GM15510 (cell line): ENCODE data around the gene CASZ1.

ENCODE experiments used
- POLR2A ChIP-seq: IDR thresholded peaks from 3 replicates; pipeline ENCODE4 v1.6.1; 2011; ENCODE audit warnings: borderline replicate concordance; ENCODE audit not compliant: insufficient read length; ENCODE audit errors: extremely low read depth

CASZ1 gene

GRCh38 chr1:10615932-10616671 lies 180.3 kb downstream of the CASZ1 start:
- TF ChIP-seq POLR2A = no peak

- no peak for TF ChIP-seq POLR2A
Measured at GRCh38 chr1:10615332-10615731, 181.1 kb downstream of the CASZ1 start.

DNA sequence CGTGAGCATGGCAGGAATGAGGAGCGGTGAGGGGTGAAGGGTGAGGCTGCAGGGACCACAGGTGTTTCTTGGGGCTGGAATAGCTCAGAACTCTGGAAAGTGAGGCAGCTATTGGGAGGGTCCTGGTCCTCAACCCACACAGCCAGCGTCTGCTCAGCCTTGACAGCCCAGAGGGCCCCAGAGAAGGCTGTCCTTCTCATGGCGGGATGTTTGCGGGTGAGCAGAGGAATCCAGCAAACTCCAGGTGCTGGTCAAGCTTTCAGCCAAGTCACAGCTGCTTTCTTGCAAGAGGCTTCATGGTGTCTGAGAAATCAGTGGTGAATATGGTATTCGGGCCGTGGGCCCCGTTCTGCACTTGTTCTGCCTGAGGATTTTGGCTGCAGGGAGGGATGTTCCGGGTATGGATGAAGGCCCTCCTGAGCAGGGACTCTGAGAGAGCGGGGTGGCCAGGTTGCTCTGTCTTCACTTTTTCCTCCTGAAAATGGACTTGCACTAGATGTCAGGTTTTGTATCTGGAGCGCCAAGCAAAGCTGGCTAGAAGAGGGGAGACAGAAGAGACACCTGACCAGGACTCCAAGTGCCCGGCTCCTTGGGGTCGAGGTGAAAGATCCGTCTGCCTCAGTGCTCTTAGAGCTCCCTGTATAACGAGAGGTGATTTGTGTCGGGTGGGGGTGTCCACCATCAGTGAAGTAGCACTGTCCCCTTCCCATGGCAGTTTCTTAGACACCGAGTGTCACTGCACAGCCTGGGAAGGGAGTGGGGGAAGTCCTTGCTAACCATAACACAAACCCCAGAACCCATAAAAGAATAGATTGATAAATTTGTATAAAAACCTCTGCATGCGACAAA lies 181.8 kb downstream of the CASZ1 start:
- TF ChIP-seq POLR2A = no peak

DNA sequence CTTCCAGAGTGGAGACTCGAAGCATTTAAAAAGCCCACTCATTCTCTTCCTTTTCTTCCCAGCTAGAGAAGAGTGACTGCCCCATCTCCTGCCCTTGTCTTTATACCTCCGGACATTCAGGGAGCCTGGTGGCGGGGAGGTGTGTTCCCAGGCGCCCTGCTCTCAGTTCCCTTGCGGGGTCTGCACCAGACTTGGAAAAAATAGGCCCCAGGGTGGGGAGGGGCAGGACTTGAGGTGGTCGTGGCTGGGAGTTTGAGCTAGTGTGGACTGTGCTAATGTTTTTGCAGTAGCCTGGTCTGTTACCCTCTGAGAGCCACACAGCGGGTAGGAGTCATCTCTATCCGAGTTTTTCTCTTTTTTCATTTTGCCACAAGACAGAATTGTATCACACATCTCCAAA lies 182.6 kb downstream of the CASZ1 start:
- TF ChIP-seq POLR2A = no peak

DNA sequence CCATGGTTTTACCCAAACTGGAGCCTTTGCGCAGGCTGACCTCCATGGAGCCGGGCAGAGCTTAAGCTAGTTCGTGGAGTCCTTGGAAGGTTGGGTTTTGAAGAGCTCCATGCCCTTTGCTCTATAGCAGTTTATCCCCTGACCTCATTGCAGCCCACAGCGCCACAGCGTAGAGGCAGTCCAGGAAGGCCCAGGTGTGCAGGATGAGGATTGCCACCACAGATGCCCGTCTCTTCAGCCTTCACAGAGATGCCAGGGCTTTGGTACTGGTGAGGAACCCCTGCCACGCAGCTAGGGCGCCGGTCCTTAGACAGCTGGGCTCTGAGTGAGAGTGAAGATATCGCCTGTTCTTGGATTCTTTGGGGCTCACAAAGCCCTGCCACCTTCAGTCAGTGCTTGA lies 183.1 kb downstream of the CASZ1 start:
- no peak for TF ChIP-seq POLR2A

GRCh38 chr1:10612436-10613160 lies 183.8 kb downstream of the CASZ1 start:
- TF ChIP-seq POLR2A = no peak

DNA sequence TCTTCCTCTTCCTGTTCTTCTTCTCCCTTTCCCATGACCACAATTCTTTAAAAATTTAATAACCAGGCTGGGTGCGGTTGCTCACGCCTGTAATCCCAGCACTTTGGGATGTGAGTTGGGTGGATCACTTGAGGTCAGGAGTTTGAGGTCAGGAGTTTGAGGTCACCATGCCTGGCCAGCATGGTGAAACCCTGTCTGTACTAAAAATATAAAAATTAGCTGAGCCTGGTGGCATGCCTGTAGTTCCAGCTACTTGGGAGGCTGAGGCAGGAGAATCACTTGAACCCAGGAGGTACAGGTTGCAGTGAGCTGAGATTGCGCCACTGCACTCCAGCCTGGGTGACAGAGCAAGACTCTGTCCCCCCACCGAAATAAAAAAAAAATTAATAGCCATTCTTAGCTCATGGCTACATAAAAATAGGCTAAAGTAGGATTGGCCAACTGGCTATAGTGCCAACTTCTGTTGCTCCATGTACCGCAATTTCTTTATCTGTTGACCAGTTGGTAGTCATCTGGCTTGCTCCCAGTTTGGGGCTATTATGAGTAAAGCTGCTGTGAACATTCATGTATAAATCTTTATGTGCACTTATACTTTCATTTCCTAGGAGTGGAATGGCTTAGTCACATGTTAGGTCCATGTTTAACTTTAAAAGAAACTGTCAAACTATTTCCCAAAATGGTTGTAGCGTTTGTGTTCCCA lies 185.4 kb downstream of the CASZ1 start:
- TF ChIP-seq POLR2A = no peak

DNA sequence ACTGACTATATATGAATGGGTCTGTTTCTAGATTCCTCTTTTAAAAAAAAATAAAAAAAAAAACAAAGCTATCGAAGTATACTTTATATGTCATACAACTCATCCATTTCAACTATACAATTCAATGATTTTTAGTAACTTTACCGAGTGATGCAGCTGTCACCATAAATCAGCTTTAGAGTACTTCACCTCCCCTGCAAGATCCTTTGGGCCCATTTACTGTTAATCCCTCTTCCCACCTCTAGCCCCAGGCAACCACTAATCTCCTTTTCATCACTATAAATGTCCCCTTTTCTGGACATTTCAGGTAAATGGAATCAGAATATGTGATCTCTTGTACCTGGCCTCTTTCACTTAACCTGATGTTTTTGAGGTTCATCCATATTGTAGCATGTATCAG lies 187.8 kb downstream of the CASZ1 start:
- no peak for TF ChIP-seq POLR2A

- TF ChIP-seq POLR2A = no peak
Measured at GRCh38 chr1:10607228-10607627, 189.2 kb downstream of the CASZ1 start.

GRCh38 chr1:10606064-10606463 lies 190.4 kb downstream of the CASZ1 start:
- no peak for TF ChIP-seq POLR2A

- no peak for TF ChIP-seq POLR2A
Measured at GRCh38 chr1:10604966-10605365, 191.5 kb downstream of the CASZ1 start.

DNA sequence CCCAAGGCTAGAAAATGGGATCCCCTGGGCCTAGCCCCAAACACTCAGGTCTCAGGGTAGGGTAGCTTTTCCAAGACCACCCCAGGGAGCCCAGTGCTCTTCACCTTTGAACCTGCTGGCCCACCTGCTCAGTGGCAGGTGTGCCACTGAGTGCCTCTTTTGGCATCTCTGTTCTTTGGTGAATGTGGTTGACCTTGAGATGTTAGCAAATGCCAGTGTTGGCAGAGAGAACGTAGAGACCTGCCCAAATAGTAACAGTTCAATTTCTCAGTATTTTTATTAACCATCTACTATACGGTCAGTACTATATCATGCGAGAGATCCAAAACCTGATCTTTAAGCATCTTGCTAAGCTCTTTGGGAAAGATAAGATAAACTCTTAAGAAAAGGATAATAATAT lies 193.5 kb downstream of the CASZ1 start:
- no peak for TF ChIP-seq POLR2A

GRCh38 chr1:10601342-10602070 lies 194.9 kb downstream of the CASZ1 start:
- no peak for TF ChIP-seq POLR2A
